Mesenchymal stem cell (in vitro differentiated cells and primary cell): ENCODE data around the gene SETD1B.
"Not testable (repeated sequence)": the region's sequence is repeated elsewhere in the genome, so short reads cannot be mapped to it uniquely, and the experiment has no call there.

Experiments
- DNase-seq: peaks from one replicate; pipeline ENCODE4 v3.0.0-alpha.2; 2013
- H2AFZ ChIP-seq: one replicate; pipeline ENCODE4 v1.6.1; 2013; ENCODE audit warnings: low read depth, mild to moderate bottlenecking, control low read depth, inconsistent platforms, low read length, moderate library complexity
- H2AK5ac ChIP-seq: 2 replicates; pipeline ENCODE4 v1.6.1; 2013; ENCODE audit warnings: low read length, moderate library complexity, mild to moderate bottlenecking, inconsistent platforms; ENCODE audit not compliant: severe bottlenecking
- H2BK120ac ChIP-seq: one replicate; pipeline ENCODE4 v1.6.1; 2013; ENCODE audit warnings: low read depth, mild to moderate bottlenecking, inconsistent platforms, low read length, moderate library complexity
- H2BK12ac ChIP-seq, 2 experiments: one replicate each; pipeline ENCODE4 v1.6.1; 2013; ENCODE audit warnings: inconsistent platforms in 2 of 2, low read length in 2 of 2, mild to moderate bottlenecking in 2 of 2, moderate library complexity in 2 of 2, control low read depth in 1 of 2
- H2BK15ac ChIP-seq: one replicate; pipeline ENCODE4 v1.6.1; 2013; ENCODE audit warnings: mild to moderate bottlenecking, low read depth, inconsistent platforms; ENCODE audit not compliant: poor library complexity, severe bottlenecking
- H2BK5ac ChIP-seq: 2 replicates; pipeline ENCODE4 v1.6.1; 2013; ENCODE audit warnings: low read depth, mild to moderate bottlenecking, low read length, control low read depth, inconsistent platforms; ENCODE audit not compliant: poor library complexity, severe bottlenecking
- H3K14ac ChIP-seq, 2 experiments: one replicate each; pipeline ENCODE4 v1.6.1; 2013; ENCODE audit warnings: inconsistent platforms in 2 of 2, low read length in 2 of 2, control low read depth in 1 of 2, mild to moderate bottlenecking in 1 of 2, moderate library complexity in 1 of 2
- H3K18ac ChIP-seq, 2 experiments: one replicate each; pipeline ENCODE4 v1.6.1; 2013; ENCODE audit warnings: inconsistent platforms in 2 of 2, low read length in 2 of 2, control low read depth in 1 of 2, low read depth in 1 of 2, mild to moderate bottlenecking in 1 of 2
- H3K23ac ChIP-seq, 2 experiments: one replicate each; pipeline ENCODE4 v1.6.1; 2013; ENCODE audit warnings: inconsistent platforms in 2 of 2, low read length in 2 of 2, mild to moderate bottlenecking in 2 of 2, moderate library complexity in 2 of 2, control low read depth in 1 of 2
- H3K27ac ChIP-seq: 2 replicates; pipeline ENCODE4 v1.5.1; 2013; ENCODE audit warnings: mild to moderate bottlenecking, moderate library complexity, low read length, control low read depth, inconsistent platforms; ENCODE audit not compliant: poor library complexity, severe bottlenecking
- H3K27me3 ChIP-seq, 2 experiments: 2 replicates each; pipeline versions ENCODE4 v1.6.1 to v1.7.0; 2013; ENCODE audit warnings: low read length in 2 of 2, mild to moderate bottlenecking in 2 of 2, moderate library complexity in 2 of 2, control low read depth in 1 of 2, inconsistent platforms in 1 of 2; ENCODE audit not compliant: control insufficient read depth in 1 of 2, insufficient read depth in 1 of 2
- H3K36me3 ChIP-seq, 2 experiments: 2 replicates each; pipeline versions ENCODE4 v1.6.1 to v1.7.0; 2013; ENCODE audit warnings: low read length in 2 of 2, control low read depth in 1 of 2, inconsistent platforms in 1 of 2, low read depth in 1 of 2, mild to moderate bottlenecking in 1 of 2; ENCODE audit not compliant: insufficient read depth in 2 of 2, control insufficient read depth in 1 of 2
- H3K4ac ChIP-seq, 2 experiments: one replicate each; pipeline ENCODE4 v1.6.1; 2013; ENCODE audit warnings: inconsistent platforms in 2 of 2, low read length in 2 of 2, mild to moderate bottlenecking in 2 of 2, moderate library complexity in 2 of 2, control low read depth in 1 of 2, low read depth in 1 of 2
- H3K4me1 ChIP-seq: 2 replicates; pipeline ENCODE4 v1.6.1; 2013; ENCODE audit warnings: low read depth, low read length, control low read depth; ENCODE audit not compliant: control insufficient read depth, insufficient read depth
- H3K4me2 ChIP-seq: 2 replicates; pipeline ENCODE4 v1.6.1; 2013; ENCODE audit warnings: low read length, mild to moderate bottlenecking, inconsistent platforms; ENCODE audit not compliant: poor library complexity, severe bottlenecking
- H3K4me3 ChIP-seq, 2 experiments: 2 replicates each; pipeline versions ENCODE4 v1.5.1 to v1.7.0; 2013; ENCODE audit warnings: low read length in 2 of 2, mild to moderate bottlenecking in 2 of 2, control low read depth in 1 of 2, low read depth in 1 of 2; ENCODE audit not compliant: insufficient read depth in 1 of 2
- H3K79me1 ChIP-seq: replicated peaks from 2 replicates; pipeline ENCODE4 v1.6.1; 2013; ENCODE audit warnings: mild to moderate bottlenecking, control low read depth, low read length, inconsistent platforms; ENCODE audit not compliant: poor library complexity, severe bottlenecking
- H3K9ac ChIP-seq: 2 replicates; pipeline ENCODE4 v1.7.0; 2013; ENCODE audit warnings: mild to moderate bottlenecking, low read length, moderate library complexity
- H3K9me3 ChIP-seq: 2 replicates; pipeline ENCODE4 v1.7.0; 2013; ENCODE audit warnings: mild to moderate bottlenecking, low read length; ENCODE audit not compliant: control insufficient read depth
- H4K8ac ChIP-seq: one replicate; pipeline ENCODE4 v1.6.1; 2013; ENCODE audit warnings: inconsistent platforms, mild to moderate bottlenecking, low read length, moderate library complexity
- H4K91ac ChIP-seq: one replicate; pipeline ENCODE4 v1.6.1; 2013; ENCODE audit warnings: mild to moderate bottlenecking, low read length, inconsistent platforms
- WGBS: methylation state at CpG from one replicate; pipeline ENCODE4 v1.1.7; 2013; ENCODE audit warnings: mixed read lengths; 5-methylcytosine and 5-hydroxymethylcytosine counted together

SETD1B gene

DNA sequence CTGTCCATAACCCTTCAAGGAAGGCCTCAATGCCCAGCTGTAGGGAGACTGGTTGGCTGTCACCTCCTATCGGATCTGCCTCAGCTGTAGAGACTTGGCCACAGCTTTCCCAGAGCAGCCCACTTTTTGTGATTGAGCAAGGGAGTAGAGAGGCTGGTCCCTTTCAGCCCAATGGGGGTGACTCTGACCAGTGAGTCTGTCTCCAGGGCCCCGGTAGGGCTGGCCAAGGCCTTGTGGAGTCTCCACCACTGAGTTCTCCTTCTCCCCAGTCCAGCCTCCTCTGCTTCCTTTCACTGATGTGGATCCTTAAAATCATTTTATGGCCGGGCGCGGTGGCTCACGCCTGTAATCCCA is 69.4 kb downstream of the SETD1B start:
- Histone ChIP-seq H2AFZ (no peak overlapping the region), H3K27me3 (no peaks in the 10 kb centered on the region), H3K4me3 (no peak overlapping the region), H3K4me1 (peaks cover 2% of the 10 kb centered on the region), H2BK12ac (no peak overlapping the region), H3K9me3 (no peaks in the 10 kb centered on the region), H3K27ac (no peak overlapping the region), H3K79me1 (no peaks in the 10 kb centered on the region), H3K18ac (peak overlapping the region; percentile 55 to 81), H4K91ac (no peak overlapping the region), H2BK15ac (peak overlapping the region; percentile 73), H3K36me3 (no peaks in the 10 kb centered on the region), H3K14ac (no peak overlapping the region), H3K23ac (no peak overlapping the region), H2AK5ac (no peak overlapping the region), H3K9ac (peak overlapping the region; percentile 39), H4K8ac (peak overlapping the region; percentile 45), H3K4me2 (no peak overlapping the region), H2BK120ac (no peak overlapping the region), H2BK5ac (no peak overlapping the region), H3K4ac (peak overlapping the region in 1 of 2 experiments; percentile 69)
- 96% methylated on average over 6 of the region's 6 CpGs for WGBS
- DNase-seq, result no peak

DNA sequence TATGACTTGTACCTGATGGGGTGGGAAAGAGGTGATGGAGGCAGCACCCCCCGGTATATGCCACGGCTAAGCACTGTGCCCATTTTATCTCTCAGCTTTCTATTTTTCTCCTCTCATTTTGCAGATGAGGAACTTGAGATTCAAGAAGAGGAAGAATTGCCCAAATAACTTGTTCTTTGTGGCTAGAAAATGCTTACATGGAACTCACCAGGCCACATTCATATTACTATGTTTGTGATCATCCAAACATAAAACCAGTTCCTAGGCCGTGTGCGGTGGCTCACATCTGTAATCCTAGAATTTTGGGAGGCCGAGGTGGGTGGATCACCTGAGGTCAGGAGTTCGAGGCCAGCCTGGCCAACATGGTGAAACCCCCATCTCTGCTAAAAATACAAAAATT is 70.3 kb downstream of the SETD1B start:
- Histone ChIP-seq H3K4me1 (peaks cover 2% of the 10 kb centered on the region), H3K9me3 (no peaks in the 10 kb centered on the region), H3K27me3 (no peaks in the 10 kb centered on the region), H3K4me2 (no peak overlapping the region), H2BK5ac (no peak overlapping the region), H3K36me3 (no peaks in the 10 kb centered on the region), H4K91ac (peak overlapping the region; percentile 35), H3K27ac (no peak overlapping the region), H3K14ac (no peak overlapping the region), H3K4me3 (no peak overlapping the region), H3K23ac (no peak overlapping the region), H4K8ac (no peak overlapping the region), H2AK5ac (no peak overlapping the region), H2BK12ac (no peak overlapping the region), H2AFZ (no peak overlapping the region), H3K18ac (no peak overlapping the region), H3K4ac (no peak overlapping the region), H3K9ac (no peak overlapping the region), H2BK15ac (no peak overlapping the region), H3K79me1 (no peaks in the 10 kb centered on the region), H2BK120ac (no peak overlapping the region)
- WGBS, result 100% methylated on average over 4 of the region's 6 CpGs
- DNase-seq, result no peak

DNA sequence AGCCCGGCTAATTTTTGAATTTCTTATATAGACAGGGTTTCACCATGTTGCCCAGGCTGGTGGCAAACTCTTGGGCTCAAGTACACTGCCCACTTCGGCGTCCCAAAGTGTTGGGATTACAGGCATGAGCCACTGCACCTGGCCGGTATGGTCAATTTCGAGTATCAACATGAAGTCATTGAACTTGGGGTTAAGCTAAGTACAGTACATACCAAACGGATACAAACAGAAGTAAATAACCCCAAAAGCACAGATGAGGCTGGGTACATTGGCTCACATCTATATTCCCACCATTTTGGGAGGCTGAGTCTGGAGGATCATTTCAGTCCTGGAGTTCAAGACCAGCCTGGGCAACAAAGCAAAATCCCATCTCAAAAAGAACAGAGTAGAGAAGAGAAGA is 71.8 kb downstream of the SETD1B start:
- Histone ChIP-seq H3K4me3 (no peak overlapping the region), H2BK120ac (no peak overlapping the region), H3K4me1 (peaks cover 2% of the 10 kb centered on the region), H3K79me1 (no peaks in the 10 kb centered on the region), H3K4me2 (no peak overlapping the region), H3K9ac (no peak overlapping the region), H3K9me3 (no peaks in the 10 kb centered on the region), H2BK5ac (no peak overlapping the region), H2BK12ac (no peak overlapping the region), H2AFZ (no peak overlapping the region), H2AK5ac (no peak overlapping the region), H3K18ac (no peak overlapping the region), H3K27ac (no peak overlapping the region), H2BK15ac (no peak overlapping the region), H4K8ac (no peak overlapping the region), H3K36me3 (no peaks in the 10 kb centered on the region), H3K27me3 (no peaks in the 10 kb centered on the region), H3K4ac (no peak overlapping the region), H3K14ac (no peak overlapping the region), H4K91ac (no peak overlapping the region), H3K23ac (no peak overlapping the region)
- whole genome bisulfite sequencing, result 93% methylated on average over 6 of the region's 6 CpGs
- no peak for DNase-seq

DNA sequence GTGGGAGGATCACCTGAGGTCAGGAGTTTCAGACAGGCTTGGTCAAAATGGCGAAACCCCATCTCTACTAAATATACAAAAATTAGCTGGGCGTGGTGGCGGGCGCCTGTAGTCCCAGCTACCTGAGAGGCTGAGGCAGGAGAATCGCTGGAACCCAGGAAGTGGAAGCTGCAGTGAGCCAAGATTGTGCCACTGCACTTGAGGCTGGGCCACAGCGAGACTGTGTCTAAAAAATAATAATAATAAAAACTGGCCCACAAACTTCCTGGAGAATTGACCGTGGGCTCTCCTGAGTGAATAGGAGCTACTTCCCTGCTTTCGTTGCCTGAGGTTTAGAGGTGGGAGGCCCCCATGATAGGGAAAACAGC is 72.3 kb downstream of the SETD1B start:
- not testable (repeated sequence) for H3K18ac ChIP-seq, H3K27ac ChIP-seq, H4K8ac ChIP-seq, H2AK5ac ChIP-seq, H2BK5ac ChIP-seq, H2BK120ac ChIP-seq, H3K9ac ChIP-seq, H2AFZ ChIP-seq, H4K91ac ChIP-seq, H3K23ac ChIP-seq, H3K4me2 ChIP-seq, H3K4me1 ChIP-seq, H3K9me3 ChIP-seq, H3K79me1 ChIP-seq, DNase-seq, H2BK15ac ChIP-seq, H3K36me3 ChIP-seq, H3K4ac ChIP-seq, H2BK12ac ChIP-seq, H3K14ac ChIP-seq, H3K4me3 ChIP-seq, H3K27me3 ChIP-seq
- WGBS, result 97% methylated on average over 8 of the region's 8 CpGs
